Choroid plexus epithelial cell (primary cell): ENCODE measurements around the gene PTMS.
A peak's percentile ranks its signal among the peaks of the same experiment; 100 is the strongest.
"Not testable (repeated sequence)": the region's sequence is repeated elsewhere in the genome, so short reads cannot be mapped to it uniquely, and the experiment has no call there.

Source experiments
- DNase-seq: peaks from one replicate; pipeline ENCODE4 v3.0.0-alpha.2; 2010; ENCODE audit warnings: low read depth
- H3K4me3 ChIP-seq: 2 replicates; pipeline ENCODE4 v1.5.1; 2011; ENCODE audit warnings: low read depth, mild to moderate bottlenecking, control low read depth, low read length, moderate library complexity
- TF ChIP-seq, protein P1 (sequence below): conservative IDR thresholded peaks from 2 replicates; pipeline ENCODE4 v1.5.1; 2011; ENCODE audit warnings: low read depth, mild to moderate bottlenecking, control low read depth, inconsistent platforms, low read length, moderate library complexity

Gene PTMS

DNA sequence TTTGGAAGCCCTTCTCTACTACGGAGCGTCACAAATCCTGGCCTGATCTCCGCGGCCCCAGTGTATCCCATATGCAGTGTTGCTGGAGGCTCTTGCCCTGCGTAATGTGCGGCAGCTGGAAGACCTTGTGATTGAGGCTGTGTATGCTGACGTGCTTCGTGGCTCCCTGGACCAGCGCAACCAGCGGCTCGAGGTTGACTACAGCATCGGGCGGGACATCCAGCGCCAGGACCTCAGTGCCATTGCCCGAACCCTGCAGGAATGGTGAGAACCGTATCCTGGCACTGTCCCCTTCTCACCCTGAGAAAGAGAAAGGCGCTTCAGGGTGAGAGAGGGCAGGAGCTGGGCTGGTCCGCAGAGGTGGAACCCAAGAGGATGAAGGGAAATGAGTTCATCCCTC lies 37.0 kb upstream of the PTMS start:
- H3K4me3 ChIP-seq: no peak overlapping the region
- no peak for DNase-seq
- TF ChIP-seq, protein P1, sequence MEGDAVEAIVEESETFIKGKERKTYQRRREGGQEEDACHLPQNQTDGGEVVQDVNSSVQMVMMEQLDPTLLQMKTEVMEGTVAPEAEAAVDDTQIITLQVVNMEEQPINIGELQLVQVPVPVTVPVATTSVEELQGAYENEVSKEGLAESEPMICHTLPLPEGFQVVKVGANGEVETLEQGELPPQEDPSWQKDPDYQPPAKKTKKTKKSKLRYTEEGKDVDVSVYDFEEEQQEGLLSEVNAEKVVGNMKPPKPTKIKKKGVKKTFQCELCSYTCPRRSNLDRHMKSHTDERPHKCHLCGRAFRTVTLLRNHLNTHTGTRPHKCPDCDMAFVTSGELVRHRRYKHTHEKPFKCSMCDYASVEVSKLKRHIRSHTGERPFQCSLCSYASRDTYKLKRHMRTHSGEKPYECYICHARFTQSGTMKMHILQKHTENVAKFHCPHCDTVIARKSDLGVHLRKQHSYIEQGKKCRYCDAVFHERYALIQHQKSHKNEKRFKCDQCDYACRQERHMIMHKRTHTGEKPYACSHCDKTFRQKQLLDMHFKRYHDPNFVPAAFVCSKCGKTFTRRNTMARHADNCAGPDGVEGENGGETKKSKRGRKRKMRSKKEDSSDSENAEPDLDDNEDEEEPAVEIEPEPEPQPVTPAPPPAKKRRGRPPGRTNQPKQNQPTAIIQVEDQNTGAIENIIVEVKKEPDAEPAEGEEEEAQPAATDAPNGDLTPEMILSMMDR: no peak

DNA sequence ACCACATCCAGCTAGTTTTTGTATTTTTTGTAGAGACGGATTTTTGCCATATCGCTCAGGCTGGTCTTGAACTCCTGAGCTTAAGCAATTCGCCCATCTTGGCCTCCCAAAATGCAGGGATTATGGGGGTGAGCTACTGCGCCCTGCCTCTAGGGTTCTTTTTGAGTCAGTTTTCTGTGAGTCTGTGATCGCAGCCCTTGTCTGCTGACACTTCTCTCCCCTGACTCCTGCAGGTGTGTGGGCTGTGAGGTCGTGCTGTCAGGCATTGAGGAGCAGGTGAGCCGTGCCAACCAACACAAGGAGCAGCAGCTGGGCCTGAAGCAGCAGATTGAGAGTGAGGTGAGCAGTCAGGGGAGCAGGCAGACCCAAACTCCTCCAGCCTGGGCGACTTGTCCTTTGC lies 36.0 kb upstream of the PTMS start:
- no peak overlapping the region for H3K4me3 ChIP-seq
- no peak for DNase-seq
- TF ChIP-seq, protein P1: peak; percentile 3

DNA sequence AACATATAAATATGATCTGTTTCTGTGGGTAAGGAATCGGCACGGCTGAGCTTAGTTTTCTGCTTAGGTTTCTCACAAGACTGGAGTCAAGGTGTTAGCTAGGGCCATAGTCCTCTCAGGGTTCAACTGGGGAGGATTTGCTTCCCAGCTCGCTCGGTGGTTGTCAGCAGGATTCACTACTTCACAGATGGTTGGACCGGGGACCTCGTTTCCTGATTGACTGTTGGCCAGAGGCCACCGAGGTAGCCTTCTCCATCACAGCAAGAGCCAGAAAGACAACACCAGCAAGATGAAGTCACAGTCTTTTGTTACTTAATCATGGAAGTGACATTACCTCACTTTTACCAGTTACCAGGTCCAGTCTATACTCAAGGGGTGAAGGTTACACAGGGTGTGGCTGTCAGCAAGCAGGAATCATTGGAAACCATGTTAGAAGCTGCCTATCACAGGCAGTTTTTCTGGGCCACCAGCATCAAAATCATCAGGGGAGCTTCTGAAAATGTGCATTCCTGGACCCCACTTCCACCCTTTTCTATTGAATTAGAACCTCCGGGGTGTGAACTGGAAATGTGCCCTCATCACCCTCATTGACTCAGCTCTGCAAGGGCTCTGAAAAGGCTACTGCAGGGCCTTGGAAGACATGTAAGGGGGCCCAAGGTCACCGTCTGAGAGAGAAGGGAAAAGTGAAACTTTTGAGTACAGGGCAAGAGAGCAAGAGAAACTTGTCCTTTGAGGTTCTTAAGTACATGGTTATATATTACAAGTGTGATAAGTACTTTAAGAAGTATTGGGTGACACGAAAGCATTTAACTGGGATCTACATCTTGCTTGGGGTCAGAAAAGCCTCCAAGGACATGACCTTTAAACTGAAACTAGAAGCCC lies 31.4 kb upstream of the PTMS start:
- no peak for DNase-seq
- TF ChIP-seq, protein P1: no peak
- no peak overlapping the region for H3K4me3 ChIP-seq

DNA sequence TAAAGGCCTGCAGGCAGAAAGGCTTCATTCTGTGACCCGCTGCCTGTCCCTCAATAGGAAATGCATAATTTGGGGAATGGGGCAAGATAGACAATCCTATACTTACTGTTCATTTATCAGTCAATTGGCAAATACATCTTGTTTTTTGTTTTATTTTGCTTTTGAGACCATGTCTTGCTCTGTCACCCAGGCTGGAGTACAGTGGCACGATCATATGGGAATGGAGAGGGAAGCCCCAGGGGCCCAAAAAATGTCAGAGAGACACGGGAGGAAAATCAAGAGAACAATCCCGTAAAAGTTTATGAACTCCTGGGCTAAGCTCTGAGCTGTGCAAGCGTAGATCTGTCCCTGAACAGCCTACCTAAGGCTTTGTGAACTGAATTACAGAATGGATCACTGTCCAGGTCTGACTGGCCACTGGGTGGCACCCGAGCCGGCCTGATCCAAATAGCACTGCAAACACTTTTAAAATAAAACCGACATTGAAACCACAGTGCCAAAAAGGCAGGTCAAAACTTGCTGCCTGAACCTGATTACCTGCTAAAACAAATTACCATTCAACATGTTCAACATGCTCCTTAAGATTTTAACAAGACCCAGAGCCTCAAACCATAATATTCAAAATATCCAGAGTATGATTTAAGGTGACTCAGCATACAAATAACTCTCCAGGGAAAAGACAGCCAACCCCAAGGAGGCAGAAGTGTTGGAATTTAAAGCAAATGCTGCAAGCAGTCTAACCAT lies 30.5 kb upstream of the PTMS start:
- H3K4me3 ChIP-seq: no peak overlapping the region
- TF ChIP-seq, protein P1: peak; percentile 88
- peak; percentile 75 for DNase-seq

DNA sequence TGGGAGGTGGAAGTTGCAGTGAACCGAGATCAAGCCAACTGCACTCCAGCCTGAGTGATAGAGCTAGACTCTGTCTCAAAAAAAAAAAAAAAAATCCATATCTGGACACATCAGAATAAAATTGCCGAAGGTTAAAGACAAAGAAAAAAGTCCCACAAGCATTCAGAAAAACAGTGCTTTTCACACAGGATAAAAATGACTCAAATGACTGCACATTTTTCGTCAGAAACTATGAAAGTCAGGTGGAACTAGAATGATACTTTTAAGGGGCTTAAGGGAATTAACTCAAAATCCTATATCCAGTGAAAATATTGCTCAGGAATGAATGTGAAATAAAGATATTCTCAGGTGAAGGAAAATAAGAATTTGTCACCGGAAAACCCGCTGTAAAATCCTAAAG lies 29.4 kb upstream of the PTMS start:
- TF ChIP-seq, protein P1: no peak

DNA sequence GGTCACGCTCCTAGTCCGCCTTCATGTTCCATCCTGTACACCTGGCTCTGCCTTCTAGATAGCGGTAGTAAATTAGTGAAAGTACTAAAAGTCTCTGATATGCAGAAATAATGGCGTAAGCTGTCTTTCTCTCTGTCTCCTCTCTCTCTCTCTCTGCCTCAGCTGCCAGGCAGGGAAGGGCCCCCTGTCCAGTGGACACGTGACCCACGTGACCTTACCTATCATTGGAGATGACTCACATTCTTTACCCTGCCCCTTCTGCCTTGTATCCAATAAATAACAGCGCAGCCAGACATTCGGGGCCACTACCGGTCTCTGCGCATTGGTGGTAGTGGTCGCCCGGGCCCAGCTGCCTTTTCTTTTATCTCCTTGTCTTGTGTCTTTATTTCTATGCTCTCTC lies 24.1 kb upstream of the PTMS start:
- not testable (repeated sequence) for DNase-seq, H3K4me3 ChIP-seq

More for the DNA sequence above, 29.4 kb upstream of the PTMS start:
- no peak for DNase-seq
- H3K4me3 ChIP-seq: no peak overlapping the region

DNA sequence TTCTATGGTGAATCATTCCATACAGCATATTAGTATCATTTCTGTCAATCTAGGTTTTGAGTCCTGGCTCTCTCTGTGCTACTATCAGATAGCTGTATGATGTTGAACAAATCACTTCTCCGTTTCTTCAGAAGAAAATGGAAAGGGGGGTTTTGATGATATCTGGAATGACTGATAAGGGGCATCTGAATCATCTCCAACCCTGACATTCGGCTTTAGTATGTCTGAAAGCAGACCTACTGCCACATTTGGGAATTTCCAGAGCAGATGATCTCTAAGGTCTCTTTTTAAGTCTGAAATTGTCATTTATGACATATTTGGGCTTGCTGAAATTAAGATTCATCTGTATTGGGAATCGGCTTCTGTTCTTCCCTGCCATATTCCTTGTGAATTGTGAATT lies 23.3 kb upstream of the PTMS start:
- TF ChIP-seq, protein P1: no peak
- DNase-seq: no peak
- H3K4me3 ChIP-seq: no peak overlapping the region

DNA sequence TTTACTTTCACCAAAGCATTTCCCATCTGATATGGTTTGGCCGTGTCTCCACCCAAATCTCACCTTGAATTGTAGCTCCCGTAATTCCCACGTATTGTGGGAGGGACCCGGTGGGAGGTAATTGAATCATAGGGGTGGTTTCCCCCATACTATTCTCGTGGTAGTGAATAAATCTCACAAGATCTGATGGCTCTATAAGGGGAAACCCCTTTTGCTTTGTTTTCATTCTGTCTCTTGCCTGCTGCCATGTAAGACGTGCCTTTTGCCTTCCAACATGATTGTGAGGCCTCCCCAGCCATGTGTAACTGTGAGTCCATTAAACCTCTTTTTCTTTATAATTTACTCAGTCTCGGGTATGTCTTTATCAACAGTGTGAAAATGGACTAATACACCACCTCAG lies 22.9 kb upstream of the PTMS start:
- not testable (repeated sequence) for DNase-seq, H3K4me3 ChIP-seq
